HCT116 (cell line): ENCODE results near the gene TBC1D16. TPM values are rescaled to one million over a fixed set of nuclear protein-coding genes. Genes with fewer than 3 reads are reported as not detected.

Source experiments
- ATAC-seq: fragments of 200-7000 bp; cut with Tn5 transposase; 2 replicates; pipeline ENCODE4 v1.9.1; 2020; ENCODE audit warnings: mild to moderate bottlenecking, moderate library complexity
- BruUV-seq: library from RNA; stranded (reverse); fragments of 400-500 nt; replicated peaks from 2 replicates; lab custom pipeline; 2021; lab: Mats Ljungman, UMichigan
- CTCF ChIA-PET: fragments of 300-600 bp; sonication (Branson Sonifier 250); formaldehyde crosslinking; loops from one replicate; lab custom pipeline; 2021; ENCODE audit warnings: antibody characterized with exemption; lab: Charles Lee
- POLR2A ChIA-PET: fragments of 300-600, 350-600 bp; sonication (Branson Sonifier 250); formaldehyde crosslinking; loops from one replicate; lab custom pipeline; 2021; ENCODE audit warnings: antibody characterized with exemption; lab: Charles Lee
- RAD21 ChIA-PET, 2 experiments: fragments of 300-600 bp; sonication (Branson Sonifier 250); formaldehyde crosslinking; loops; one replicate each; lab custom pipeline; 2023; ENCODE audit warnings: low total read pairs in 2 of 2; ENCODE audit not compliant: uncharacterized antibody in 2 of 2, unreplicated experiment in 2 of 2, low non-redundant PET in 1 of 2; lab: Charles Lee
- DNase-seq: peaks from one replicate; pipeline ENCODE4 v3.0.0-alpha.2; 2010; ENCODE audit warnings: low read depth, low spot score
- H2AFZ ChIP-seq: fragments of 200-600 bp; shearing (Covaris generic), sonication (generic); 2 replicates; pipeline ENCODE4 v1.6.1; 2017; ENCODE audit warnings: low read depth, mixed run types, mixed read lengths, antibody characterized with exemption, low read length; ENCODE audit not compliant: poor library complexity, severe bottlenecking
- H3K27ac ChIP-seq: 2 replicates; pipeline ENCODE4 v1.5.1; 2012; ENCODE audit warnings: low read depth, low read length
- H3K27me3 ChIP-seq: fragments of 200-600 bp; sonication (generic); 2 replicates; pipeline ENCODE4 v1.6.1; 2016; ENCODE audit warnings: mixed run types, low read length, mixed read lengths; ENCODE audit not compliant: insufficient read depth
- H3K36me3 ChIP-seq, 2 experiments: fragments of 200-500 bp in 1 of 2; fragments of 200-600 bp in 1 of 2; sonication (Bioruptor generic) in 1 of 2; sonication (generic) in 1 of 2; 2 replicates each; pipeline versions ENCODE4 v1.5.1 to v1.6.1; 2014 to 2016; ENCODE audit warnings: low read length in 2 of 2, inconsistent platforms in 1 of 2, mixed read lengths in 1 of 2, mixed run types in 1 of 2; ENCODE audit not compliant: insufficient read depth in 2 of 2, control insufficient read depth in 1 of 2
- H3K4me1 ChIP-seq, 2 experiments: fragments of 200-600 bp in 1 of 2; sonication (generic) in 1 of 2; 2 replicates each; pipeline versions ENCODE4 v1.5.1 to v1.6.1; 2012 to 2017; ENCODE audit warnings: low read length in 2 of 2, inconsistent platforms in 1 of 2, mild to moderate bottlenecking in 1 of 2, mixed read lengths in 1 of 2, mixed run types in 1 of 2, moderate library complexity in 1 of 2; ENCODE audit not compliant: insufficient read depth in 2 of 2, control insufficient read depth in 1 of 2
- H3K4me2 ChIP-seq: fragments of 200-600 bp; sonication (generic); 2 replicates; pipeline ENCODE4 v1.6.1; 2017; ENCODE audit warnings: mixed run types, low read length, mixed read lengths
- H3K4me3 ChIP-seq, 2 experiments: fragments of 200-600 bp in 1 of 2; sonication (generic) in 1 of 2; replicated peaks in 1 of 2; 2 replicates each; pipeline ENCODE4 v1.5.1; 2011 to 2016; ENCODE audit warnings: low read length in 2 of 2, control low read depth in 1 of 2, low read depth in 1 of 2, mild to moderate bottlenecking in 1 of 2, mixed read lengths in 1 of 2, mixed run types in 1 of 2
- H3K79me2 ChIP-seq: fragments of 200-600 bp; sonication (generic); 2 replicates; pipeline ENCODE4 v1.6.1; 2017; ENCODE audit warnings: mild to moderate bottlenecking, mixed run types, low read length, moderate library complexity, mixed read lengths; ENCODE audit not compliant: insufficient read depth
- H3K9ac ChIP-seq: fragments of 200-600 bp; sonication (generic); 2 replicates; pipeline ENCODE4 v1.6.1; 2016; ENCODE audit warnings: low read length, mixed read lengths
- H3K9me2 ChIP-seq: fragments of 200-600 bp; sonication (generic), shearing (Covaris generic); 2 replicates; pipeline ENCODE4 v1.6.1; 2017; ENCODE audit warnings: mixed run types, mild to moderate bottlenecking, moderate library complexity; ENCODE audit not compliant: insufficient read depth
- H3K9me3 ChIP-seq, 2 experiments: fragments of 200-500 bp in 1 of 2; fragments of 200-600 bp in 1 of 2; sonication (Bioruptor generic) in 1 of 2; sonication (generic) in 1 of 2; 2 replicates each; pipeline ENCODE4 v1.6.1; 2014 to 2017; ENCODE audit warnings: low read length in 2 of 2, mixed read lengths in 2 of 2, inconsistent platforms in 1 of 2, low read depth in 1 of 2, mild to moderate bottlenecking in 1 of 2, mixed run types in 1 of 2, moderate library complexity in 1 of 2; ENCODE audit not compliant: control insufficient read depth in 1 of 2, insufficient read depth in 1 of 2
- H4K20me1 ChIP-seq: fragments of 200-600 bp; sonication (generic), shearing (Covaris generic); 2 replicates; pipeline ENCODE4 v1.6.1; 2017; ENCODE audit warnings: mixed run types, mild to moderate bottlenecking, moderate library complexity; ENCODE audit not compliant: insufficient read depth
- ATF3 ChIP-seq: IDR thresholded peaks from 2 replicates; pipeline ENCODE4 v1.6.1; 2012
- CEBPB ChIP-seq: IDR thresholded peaks from 2 replicates; pipeline ENCODE4 v1.6.1; 2012; ENCODE audit warnings: low read depth
- ELF1 ChIP-seq: IDR thresholded peaks from 2 replicates; pipeline ENCODE4 v1.6.1; 2012; ENCODE audit warnings: low read depth, borderline replicate concordance
- EZH2 ChIP-seq: fragments of 200-600 bp; sonication (generic); IDR thresholded peaks from 2 replicates; pipeline ENCODE4 v1.6.1; 2017; ENCODE audit warnings: antibody characterized with exemption, mixed run types
- FOSL1 ChIP-seq: IDR thresholded peaks from 2 replicates; pipeline ENCODE4 v1.6.1; 2012; ENCODE audit warnings: low read depth
- JUND ChIP-seq: IDR thresholded peaks from 2 replicates; pipeline ENCODE4 v1.6.1; 2012
- MAX ChIP-seq: IDR thresholded peaks from 2 replicates; pipeline ENCODE4 v1.6.1; 2012
- REST ChIP-seq: IDR thresholded peaks from 2 replicates; pipeline ENCODE4 v1.6.1; 2012; ENCODE audit warnings: low read depth
- SIN3A ChIP-seq: IDR thresholded peaks from 2 replicates; pipeline ENCODE4 v1.6.1; 2012; ENCODE audit warnings: low read depth
- SP1 ChIP-seq: IDR thresholded peaks from 2 replicates; pipeline ENCODE4 v1.6.1; 2012; ENCODE audit warnings: low read depth
- SRF ChIP-seq: IDR thresholded peaks from 2 replicates; pipeline ENCODE4 v1.6.1; 2012; ENCODE audit warnings: low read depth
- YY1 ChIP-seq: IDR thresholded peaks from 2 replicates; pipeline ENCODE4 v1.6.1; 2011; ENCODE audit warnings: low read length, low read depth, moderate library complexity, mild to moderate bottlenecking; ENCODE audit not compliant: insufficient replicate concordance; ENCODE audit errors: extremely low read depth
- ZFX ChIP-seq: fragments of 450-650 bp; IDR thresholded peaks from 2 replicates; pipeline ENCODE4 v1.6.1; 2017
- ZNF274 ChIP-seq: fragments of 200-500 bp; sonication (Bioruptor generic); IDR thresholded peaks from 2 replicates; pipeline ENCODE4 v1.6.1; 2014; ENCODE audit warnings: mild to moderate bottlenecking, low read depth, low read length, inconsistent platforms
- intact Hi-C: fragments of 100-400 bp; cut with micrococcal nuclease; formaldehyde crosslinking; loops from 2 replicates; pipeline ENCODE4 v1.10.0; 2022
- total RNA-seq: library from RNA; stranded (reverse); gene quantifications from one replicate; pipeline ENCODE4 v1.2.1, GENCODE V29; 2021; ENCODE audit not compliant: unreplicated experiment

The TBC1D16 gene
- total RNA-seq, 1 experiment from 2014 or later = 31.1 TPM

GRCh38 chr17:80053102-80053501 is 17.4 kb upstream of the TBC1D16 start:
- H3K9me3 ChIP-seq = no peaks in the 10 kb centered on the region
- DNase-seq (no peak), ATAC-seq (no peak)
- BruUV-seq = no TSS peak
- no peaks in the 10 kb centered on the region for H3K4me1 ChIP-seq
- H3K9ac ChIP-seq = no peak overlapping the region
- intact Hi-C loops = no loop called here
- H3K9me2 ChIP-seq = no peaks in the 10 kb centered on the region
- H3K27me3 ChIP-seq = no peaks in the 10 kb centered on the region
- TF ChIP-seq SIN3A (no peak), YY1 (no peak), ZFX (no peak), REST (no peak), ZNF274 (no peak), FOSL1 (no peak), ATF3 (no peak), ELF1 (no peak), SRF (no peak), JUND (no peak), SP1 (no peak), EZH2 (no peak), CEBPB (no peak), MAX (no peak)
- H3K36me3 ChIP-seq = no peaks in the 10 kb centered on the region
- ChIA-PET POLR2A (no interaction called here), CTCF (no interaction called here), RAD21 (no interaction called here)
- no peak overlapping the region for H3K27ac ChIP-seq
- no peaks in the 10 kb centered on the region for H4K20me1 ChIP-seq
- no peak overlapping the region for H3K4me3 ChIP-seq
- H3K4me2 ChIP-seq = no peak overlapping the region
- no peaks in the 10 kb centered on the region for H3K79me2 ChIP-seq
- no peak overlapping the region for H2AFZ ChIP-seq
